HG02623 (cell line): ENCODE results near the gene DCUN1D4.

Source experiments
- ATAC-seq: cut with Tn5 transposase; IDR thresholded peaks from one replicate; pipeline ENCODE4 v1.9.1; 2021; ENCODE audit warnings: moderate library complexity; ENCODE audit not compliant: unreplicated experiment

DCUN1D4 gene

DNA sequence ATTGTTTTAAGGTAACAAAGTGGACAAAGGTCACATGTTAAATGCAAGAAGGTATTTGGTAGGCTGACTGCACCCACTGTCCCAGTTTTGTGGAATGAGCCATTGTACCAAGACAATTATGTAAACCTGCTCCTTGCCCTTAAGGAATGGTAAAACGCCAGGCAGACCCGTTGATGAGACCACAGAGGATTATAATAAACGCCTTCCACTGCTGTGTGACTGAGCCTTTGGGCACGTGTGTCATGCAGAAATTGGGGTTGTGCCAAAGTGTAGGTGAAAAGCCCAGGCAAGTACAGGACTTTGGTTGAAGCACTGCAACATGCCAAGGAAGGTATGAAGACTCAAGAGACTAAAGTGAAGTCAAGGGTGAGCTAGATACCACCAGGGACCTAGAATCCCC is 117.5 kb downstream of the DCUN1D4 start:
- no peak for ATAC-seq

DNA sequence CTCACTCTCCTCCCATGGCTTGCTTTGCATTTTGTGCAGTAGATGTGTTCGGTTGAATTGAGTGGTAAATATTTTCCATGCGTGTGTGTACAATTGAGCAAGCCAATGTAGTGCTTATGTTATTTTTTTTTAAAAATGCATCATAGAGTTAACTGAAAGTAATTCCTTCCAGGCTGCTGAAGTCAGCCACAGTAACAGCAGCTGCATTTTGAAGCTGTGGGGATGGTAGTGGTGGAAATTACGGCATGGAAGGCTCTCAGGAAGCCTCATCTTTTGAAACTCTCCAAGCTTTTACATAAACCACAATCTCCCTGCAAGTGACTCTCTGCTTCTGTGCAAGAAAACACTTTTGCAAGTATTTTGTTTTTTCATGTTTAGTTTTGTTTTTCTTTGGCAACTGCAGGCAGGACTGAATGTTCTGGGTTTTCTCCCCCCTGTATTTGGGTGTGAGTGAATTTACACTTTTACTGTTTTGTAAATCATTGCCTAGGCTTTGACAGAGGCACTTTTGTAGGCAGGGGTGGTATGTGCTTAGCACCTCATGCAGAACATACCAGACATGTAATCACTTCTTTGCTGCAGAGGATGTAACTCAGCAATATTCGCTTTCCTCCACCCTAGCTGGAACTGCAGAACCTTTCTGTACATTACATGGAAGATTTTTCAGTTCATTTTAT is 121.0 kb downstream of the DCUN1D4 start:
- no peak for ATAC-seq

DNA sequence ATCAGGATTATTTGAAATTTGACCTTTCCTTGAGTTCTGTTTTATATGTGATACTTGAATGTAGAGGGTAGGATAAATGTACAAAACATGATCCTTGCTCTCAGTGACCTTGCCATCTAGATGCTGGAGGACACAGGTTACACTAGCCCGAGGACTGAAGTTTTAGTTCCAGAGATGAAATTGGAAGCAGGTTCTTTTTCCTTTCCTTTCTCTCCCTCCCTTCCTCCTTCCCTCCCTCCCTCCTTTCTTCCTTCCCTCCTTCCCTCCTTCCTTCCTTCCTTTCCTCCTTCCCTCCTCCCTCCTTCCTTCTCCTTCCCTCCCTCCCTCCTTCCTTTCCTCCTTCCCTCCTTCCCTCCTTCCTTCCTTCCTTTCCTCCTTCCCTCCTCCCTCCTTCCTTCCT is 122.9 kb downstream of the DCUN1D4 start:
- ATAC-seq: no peak
